ENCODE results near the gene TFCP2. TPM values are rescaled to one million over a fixed set of nuclear protein-coding genes. Genes with fewer than 3 reads are reported as not detected.

TFCP2 gene
- total RNA-seq, 4 donors from 2014 or later, result 15.0 to 24.2 (median 18.8) TPM

DNA sequence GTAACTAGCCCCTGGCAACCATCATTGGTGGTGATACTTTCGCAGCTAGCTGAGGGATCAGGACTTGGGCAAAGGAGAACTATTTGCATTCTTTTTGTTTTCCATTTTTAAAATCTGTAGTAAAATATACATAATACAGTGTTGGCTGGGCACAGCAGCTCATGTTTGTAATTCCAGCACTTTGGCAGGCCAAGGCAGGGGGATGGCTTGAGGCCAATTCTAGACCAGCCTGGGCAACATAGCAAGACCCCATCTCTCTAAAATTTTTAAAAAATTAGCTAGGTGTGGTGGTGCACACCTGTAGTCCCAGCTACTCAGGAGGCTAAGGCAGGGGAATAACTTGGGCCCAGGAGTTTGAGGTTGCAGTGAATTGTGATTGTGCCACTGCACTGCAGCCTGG is 20.0 kb downstream of the TFCP2 start:
- Histone ChIP-seq H3K36me3 (no peaks in the 10 kb centered on the region), H3K9me3 (no peaks in the 10 kb centered on the region), H3K4me1 (no peaks in the 10 kb centered on the region), H3K27me3 (no peaks in the 10 kb centered on the region), H3K27ac (no peak overlapping the region), H3K4me3 (no peak overlapping the region)
- WGBS, result 96% methylated on average over 1 of the region's 1 CpG
- TF ChIP-seq, protein P1, sequence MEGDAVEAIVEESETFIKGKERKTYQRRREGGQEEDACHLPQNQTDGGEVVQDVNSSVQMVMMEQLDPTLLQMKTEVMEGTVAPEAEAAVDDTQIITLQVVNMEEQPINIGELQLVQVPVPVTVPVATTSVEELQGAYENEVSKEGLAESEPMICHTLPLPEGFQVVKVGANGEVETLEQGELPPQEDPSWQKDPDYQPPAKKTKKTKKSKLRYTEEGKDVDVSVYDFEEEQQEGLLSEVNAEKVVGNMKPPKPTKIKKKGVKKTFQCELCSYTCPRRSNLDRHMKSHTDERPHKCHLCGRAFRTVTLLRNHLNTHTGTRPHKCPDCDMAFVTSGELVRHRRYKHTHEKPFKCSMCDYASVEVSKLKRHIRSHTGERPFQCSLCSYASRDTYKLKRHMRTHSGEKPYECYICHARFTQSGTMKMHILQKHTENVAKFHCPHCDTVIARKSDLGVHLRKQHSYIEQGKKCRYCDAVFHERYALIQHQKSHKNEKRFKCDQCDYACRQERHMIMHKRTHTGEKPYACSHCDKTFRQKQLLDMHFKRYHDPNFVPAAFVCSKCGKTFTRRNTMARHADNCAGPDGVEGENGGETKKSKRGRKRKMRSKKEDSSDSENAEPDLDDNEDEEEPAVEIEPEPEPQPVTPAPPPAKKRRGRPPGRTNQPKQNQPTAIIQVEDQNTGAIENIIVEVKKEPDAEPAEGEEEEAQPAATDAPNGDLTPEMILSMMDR (IDR thresholded peaks at IDR 0.05), result no peak
- TF ChIP-seq POLR2A (IDR thresholded peaks at IDR 0.05), result no peak
- no peak for TF ChIP-seq EP300 (IDR thresholded peaks at IDR 0.05)
- TF ChIP-seq POLR2AphosphoS5 (IDR thresholded peaks at IDR 0.05), result no peak
- no peak for DNase-seq (ENCODE audit: low spot score in 2 of 2)

DNA sequence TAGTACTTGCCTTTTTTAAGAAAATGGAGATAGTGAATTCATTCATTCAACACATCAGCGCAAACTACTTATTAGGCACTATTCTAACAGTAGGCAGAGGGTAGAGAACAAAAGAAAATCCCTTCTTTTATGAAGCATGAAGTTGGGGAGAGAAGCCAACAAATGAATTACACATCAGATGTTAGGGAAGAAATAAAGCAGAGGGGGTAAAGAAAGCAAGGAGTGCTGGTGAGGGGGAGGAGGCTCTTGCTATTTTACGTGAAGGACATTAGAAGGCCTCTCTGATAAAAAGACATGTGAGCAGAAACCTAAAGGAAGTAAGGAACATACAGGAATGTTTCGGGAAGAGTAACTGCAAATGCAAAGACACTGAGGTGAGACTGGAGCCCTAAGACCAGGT is 22.2 kb downstream of the TFCP2 start:
- WGBS, result 67% methylated on average over 3 of the region's 3 CpGs
- no peaks in the 10 kb centered on the region for H3K9me3 ChIP-seq

DNA sequence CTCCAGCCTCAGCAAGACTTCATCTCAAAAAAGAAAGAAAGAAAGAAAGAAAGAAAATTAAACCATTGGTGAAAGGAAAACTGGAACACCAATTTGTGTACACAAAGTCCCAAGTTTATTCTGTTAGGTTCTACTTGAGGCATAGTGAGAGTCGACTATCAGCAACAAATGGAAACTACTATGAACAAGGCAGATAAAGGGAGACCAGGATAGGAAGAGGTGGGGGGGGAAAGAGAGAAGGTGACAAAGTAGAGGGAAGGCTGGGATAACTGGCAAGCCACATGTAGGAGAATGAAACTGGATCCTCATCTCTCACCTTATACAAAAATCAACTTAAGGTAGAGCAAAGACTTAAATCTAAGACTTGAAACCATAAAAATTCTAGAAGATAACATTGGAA is 25.6 kb downstream of the TFCP2 start:
- no peak for TF ChIP-seq POLR2A (IDR thresholded peaks at IDR 0.05)
- no peak for TF ChIP-seq POLR2AphosphoS5 (IDR thresholded peaks at IDR 0.05)
- TF ChIP-seq EP300 (IDR thresholded peaks at IDR 0.05), result no peak
- TF ChIP-seq, protein P1 (IDR thresholded peaks at IDR 0.05), result no peak
- DNase-seq (ENCODE audit: low spot score in 2 of 2), result no peak
- Histone ChIP-seq H3K36me3 (no peaks in the 10 kb centered on the region), H3K4me1 (no peaks in the 10 kb centered on the region), H3K27ac (no peak overlapping the region), H3K27me3 (no peaks in the 10 kb centered on the region), H3K4me3 (no peak overlapping the region), H3K9me3 (no peaks in the 10 kb centered on the region)
- 80% methylated on average over 1 of the region's 1 CpG for WGBS

More for the DNA sequence above, 22.2 kb downstream of the TFCP2 start:
- Histone ChIP-seq H3K36me3 (no peaks in the 10 kb centered on the region), H3K27me3 (no peaks in the 10 kb centered on the region), H3K27ac (no peak overlapping the region), H3K4me1 (no peaks in the 10 kb centered on the region), H3K4me3 (no peak overlapping the region)
- TF ChIP-seq EP300 (IDR thresholded peaks at IDR 0.05), result no peak
- DNase-seq (ENCODE audit: low spot score in 2 of 2), result no peak

DNA sequence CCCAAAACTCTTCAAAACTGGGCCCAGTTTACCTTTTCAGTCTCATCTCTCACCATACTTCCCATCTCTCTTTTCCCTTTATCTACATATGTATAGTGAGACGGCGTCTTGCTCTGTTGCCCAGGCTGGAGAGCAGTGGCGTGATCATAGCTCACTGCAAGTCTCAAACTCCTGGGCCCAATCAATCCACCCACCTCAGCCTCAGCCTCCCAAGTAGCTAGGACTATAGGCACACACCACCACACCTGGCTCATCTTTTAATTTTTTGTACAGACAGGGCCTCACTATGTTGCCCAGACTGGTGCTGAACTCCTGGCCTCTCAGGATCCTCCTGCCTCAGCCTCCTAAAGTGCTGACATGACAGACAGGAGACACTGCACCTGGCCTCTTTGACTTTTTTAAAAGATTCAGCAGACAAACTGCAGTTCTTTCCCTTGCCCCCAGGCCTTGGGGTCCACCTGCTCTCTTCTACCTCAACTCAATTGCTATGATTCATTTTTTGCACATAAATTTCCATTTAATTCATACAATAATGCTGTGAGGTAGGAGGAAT is 33.6 kb downstream of the TFCP2 start:
- TF ChIP-seq, protein P1 (IDR thresholded peaks at IDR 0.05), result no peak
- TF ChIP-seq EP300 (IDR thresholded peaks at IDR 0.05), result no peak
- no peak for TF ChIP-seq POLR2A (IDR thresholded peaks at IDR 0.05)
- no peak for DNase-seq (ENCODE audit: low spot score in 2 of 2)
- Histone ChIP-seq H3K36me3 (peaks cover 2% of the 10 kb centered on the region), H3K9me3 (no peaks in the 10 kb centered on the region), H3K4me3 (no peak overlapping the region), H3K27ac (no peak overlapping the region), H3K4me1 (no peaks in the 10 kb centered on the region), H3K27me3 (no peaks in the 10 kb centered on the region)
- WGBS, result 100% methylated on average over 3 of the region's 3 CpGs

DNA sequence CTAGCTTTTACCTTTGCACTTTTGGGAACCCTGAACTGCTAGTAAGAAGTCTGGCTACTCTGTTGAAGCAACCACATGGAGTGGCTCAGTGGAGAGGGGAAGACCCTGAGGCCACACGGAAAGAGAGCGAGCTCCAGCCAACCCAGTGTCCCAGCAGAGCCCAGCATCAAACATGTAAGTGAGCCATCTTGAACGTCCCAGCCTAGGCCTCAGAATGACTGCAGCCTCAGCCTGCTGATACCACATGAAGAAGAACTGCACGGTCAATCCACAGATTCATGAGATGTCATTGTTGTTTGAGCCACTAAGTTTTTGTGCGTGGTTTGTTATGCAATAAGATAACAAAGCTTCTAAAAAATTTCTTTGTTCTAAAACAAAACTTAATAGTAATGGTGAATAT is 40.2 kb downstream of the TFCP2 start:
- DNase-seq (ENCODE audit: low spot score in 2 of 2), result no peak
- H3K4me3 ChIP-seq, result no peak overlapping the region
- H3K4me1 ChIP-seq, result no peaks in the 10 kb centered on the region
- H3K9me3 ChIP-seq, result no peaks in the 10 kb centered on the region
- TF ChIP-seq, protein P1 (IDR thresholded peaks at IDR 0.05), result no peak
- TF ChIP-seq POLR2AphosphoS5 (IDR thresholded peaks at IDR 0.05), result no peak
- no peak overlapping the region for H3K27ac ChIP-seq
- no peaks in the 10 kb centered on the region for H3K27me3 ChIP-seq
- H3K36me3 ChIP-seq, result peaks cover 3% of the 10 kb centered on the region
- 76% methylated on average over 5 of the region's 5 CpGs for WGBS

Data from suprapubic skin (tissue), 4 donors.